ENCODE data around the gene DLG2.

GRCh38 chr11:83645561-83645960 lies 1981.6 kb downstream of the DLG2 start:
- TF ChIP-seq CTCF (IDR thresholded peaks at IDR 0.05; ENCODE audit: low read length) (no peak), EZH2 (optimal IDR thresholded peaks at IDR 0.05; ENCODE audit: low read depth, low read length) (no peak)

All from MM.1S (cell line).